Parathyroid adenoma (tissue), 2 donors: ENCODE results near the gene HDAC9.

Experiments used
- H2AFZ ChIP-seq: fragments of 300-600 bp; sonication (generic); one replicate; pipeline ENCODE4 v1.7.0; 2017; ENCODE audit warnings: antibody characterized with exemption, mild to moderate bottlenecking
- H3K27ac ChIP-seq: fragments of 300-600 bp; sonication (generic); one replicate; pipeline ENCODE4 v1.7.0; 2017
- H3K27me3 ChIP-seq: fragments of 300-600 bp; sonication (generic); one replicate; pipeline ENCODE4 v1.7.0; 2017; ENCODE audit warnings: low read length; ENCODE audit not compliant: control insufficient read depth, insufficient read depth
- H3K36me3 ChIP-seq: fragments of 300-600 bp; sonication (generic); one replicate; pipeline ENCODE4 v1.7.0; 2017; ENCODE audit warnings: low read length; ENCODE audit not compliant: control insufficient read depth, insufficient read depth
- H3K4me1 ChIP-seq: fragments of 300-600 bp; sonication (generic); one replicate; pipeline ENCODE4 v1.7.0; 2017; ENCODE audit warnings: control low read depth
- H3K4me2 ChIP-seq: fragments of 300-600 bp; sonication (generic); one replicate; pipeline ENCODE4 v1.7.0; 2017; ENCODE audit warnings: low read length
- H3K4me3 ChIP-seq: fragments of 300-600 bp; sonication (generic); one replicate; pipeline ENCODE4 v1.7.0; 2017; ENCODE audit warnings: low read depth, low read length
- H3K79me2 ChIP-seq: fragments of 300-600 bp; sonication (generic); one replicate; pipeline ENCODE4 v1.7.0; 2017; ENCODE audit warnings: control low read depth
- H3K9ac ChIP-seq: fragments of 300-600 bp; sonication (generic); one replicate; pipeline ENCODE4 v1.7.0; 2017; ENCODE audit warnings: mild to moderate bottlenecking
- H3K9me3 ChIP-seq: fragments of 300-600 bp; sonication (generic); one replicate; pipeline ENCODE4 v1.7.0; 2017; ENCODE audit warnings: low read length; ENCODE audit not compliant: control insufficient read depth
- TF ChIP-seq, protein P1 (sequence below): fragments of 300-600 bp; sonication (generic); IDR thresholded peaks from one replicate; pipeline ENCODE4 v1.7.0; 2017; ENCODE audit warnings: antibody characterized with exemption, mild to moderate bottlenecking
- donor health status: primary hyperparathyroidism.

Gene HDAC9

DNA sequence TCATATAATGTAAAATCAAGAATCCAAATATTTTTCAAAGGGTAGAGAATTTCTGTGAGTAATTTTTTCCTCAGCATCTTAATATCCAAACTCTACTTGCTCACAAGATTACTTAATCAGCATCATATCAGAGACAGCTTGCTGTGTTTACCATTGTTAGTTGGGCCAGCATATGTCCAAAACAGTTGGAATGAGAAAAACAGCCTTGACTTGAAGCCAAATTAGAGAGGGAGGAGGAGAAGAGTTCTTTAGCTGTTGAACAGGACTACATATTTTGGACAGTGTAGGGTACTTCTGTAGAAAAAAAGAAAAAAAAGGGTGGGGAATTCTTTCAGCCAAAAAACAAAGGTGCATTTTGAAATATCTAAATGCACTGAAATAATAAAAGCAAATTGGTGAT, 69.8 kb downstream of the HDAC9 start:
- no peak overlapping the region for H3K4me2 ChIP-seq
- no peak overlapping the region for H2AFZ ChIP-seq
- H3K9me3 ChIP-seq: no peaks in the 10 kb centered on the region
- H3K4me1 ChIP-seq: no peaks in the 10 kb centered on the region
- H3K27me3 ChIP-seq: no peaks in the 10 kb centered on the region
- H3K36me3 ChIP-seq: no peaks in the 10 kb centered on the region
- no peaks in the 10 kb centered on the region for H3K79me2 ChIP-seq
- no peak overlapping the region for H3K27ac ChIP-seq
- no peak overlapping the region for H3K4me3 ChIP-seq
- TF ChIP-seq, protein P1, sequence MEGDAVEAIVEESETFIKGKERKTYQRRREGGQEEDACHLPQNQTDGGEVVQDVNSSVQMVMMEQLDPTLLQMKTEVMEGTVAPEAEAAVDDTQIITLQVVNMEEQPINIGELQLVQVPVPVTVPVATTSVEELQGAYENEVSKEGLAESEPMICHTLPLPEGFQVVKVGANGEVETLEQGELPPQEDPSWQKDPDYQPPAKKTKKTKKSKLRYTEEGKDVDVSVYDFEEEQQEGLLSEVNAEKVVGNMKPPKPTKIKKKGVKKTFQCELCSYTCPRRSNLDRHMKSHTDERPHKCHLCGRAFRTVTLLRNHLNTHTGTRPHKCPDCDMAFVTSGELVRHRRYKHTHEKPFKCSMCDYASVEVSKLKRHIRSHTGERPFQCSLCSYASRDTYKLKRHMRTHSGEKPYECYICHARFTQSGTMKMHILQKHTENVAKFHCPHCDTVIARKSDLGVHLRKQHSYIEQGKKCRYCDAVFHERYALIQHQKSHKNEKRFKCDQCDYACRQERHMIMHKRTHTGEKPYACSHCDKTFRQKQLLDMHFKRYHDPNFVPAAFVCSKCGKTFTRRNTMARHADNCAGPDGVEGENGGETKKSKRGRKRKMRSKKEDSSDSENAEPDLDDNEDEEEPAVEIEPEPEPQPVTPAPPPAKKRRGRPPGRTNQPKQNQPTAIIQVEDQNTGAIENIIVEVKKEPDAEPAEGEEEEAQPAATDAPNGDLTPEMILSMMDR: no peak
- H3K9ac ChIP-seq: no peak overlapping the region

DNA sequence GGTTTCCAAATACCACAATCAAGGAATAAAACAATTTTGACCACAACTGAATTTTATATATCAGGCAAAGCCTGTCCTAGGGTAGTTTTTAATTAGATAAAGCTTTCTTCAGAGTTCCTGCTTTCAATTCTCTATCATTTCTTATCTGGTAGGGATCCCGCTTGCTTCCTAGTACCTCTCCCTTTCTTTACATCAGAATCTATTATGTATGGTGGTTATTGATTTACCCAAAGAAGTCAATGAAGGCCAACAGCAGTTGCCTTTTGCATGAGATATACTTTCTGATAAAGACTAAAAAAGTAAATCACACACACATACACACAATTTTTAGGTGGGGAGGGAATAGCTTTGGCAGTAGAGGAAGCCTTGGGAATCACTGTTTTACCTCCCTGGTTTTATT, 70.7 kb downstream of the HDAC9 start:
- Histone ChIP-seq H3K27me3 (no peaks in the 10 kb centered on the region), H3K4me3 (no peak overlapping the region), H3K4me2 (no peak overlapping the region), H3K9ac (no peak overlapping the region), H2AFZ (no peak overlapping the region), H3K4me1 (no peaks in the 10 kb centered on the region), H3K36me3 (no peaks in the 10 kb centered on the region), H3K79me2 (no peaks in the 10 kb centered on the region), H3K9me3 (no peaks in the 10 kb centered on the region), H3K27ac (no peak overlapping the region)
- TF ChIP-seq, protein P1: no peak

DNA sequence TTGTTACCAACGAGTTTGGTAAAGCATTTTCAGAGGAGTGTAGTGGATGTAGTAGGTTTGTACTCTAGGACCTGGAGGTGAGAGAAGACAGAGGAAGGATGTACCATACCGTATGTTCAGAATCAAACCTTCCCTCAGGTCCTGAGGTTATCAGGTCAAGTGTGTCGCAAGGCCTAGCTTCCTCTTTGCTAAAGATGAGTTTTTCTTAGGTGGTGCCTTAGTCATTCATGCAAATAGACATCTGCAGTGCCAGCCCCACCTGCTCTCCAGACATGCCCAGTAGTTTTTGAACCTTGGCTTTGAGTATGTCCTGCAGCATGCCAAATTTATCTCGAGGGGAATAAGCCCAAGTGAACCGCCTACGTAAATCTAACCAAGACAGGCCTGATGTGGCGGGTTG, 71.3 kb downstream of the HDAC9 start:
- Histone ChIP-seq H3K4me1 (no peaks in the 10 kb centered on the region), H2AFZ (no peak overlapping the region), H3K9ac (no peak overlapping the region), H3K27ac (no peak overlapping the region), H3K4me2 (no peak overlapping the region), H3K4me3 (no peak overlapping the region), H3K36me3 (no peaks in the 10 kb centered on the region), H3K27me3 (no peaks in the 10 kb centered on the region), H3K79me2 (no peaks in the 10 kb centered on the region), H3K9me3 (no peaks in the 10 kb centered on the region)
- TF ChIP-seq, protein P1: no peak

DNA sequence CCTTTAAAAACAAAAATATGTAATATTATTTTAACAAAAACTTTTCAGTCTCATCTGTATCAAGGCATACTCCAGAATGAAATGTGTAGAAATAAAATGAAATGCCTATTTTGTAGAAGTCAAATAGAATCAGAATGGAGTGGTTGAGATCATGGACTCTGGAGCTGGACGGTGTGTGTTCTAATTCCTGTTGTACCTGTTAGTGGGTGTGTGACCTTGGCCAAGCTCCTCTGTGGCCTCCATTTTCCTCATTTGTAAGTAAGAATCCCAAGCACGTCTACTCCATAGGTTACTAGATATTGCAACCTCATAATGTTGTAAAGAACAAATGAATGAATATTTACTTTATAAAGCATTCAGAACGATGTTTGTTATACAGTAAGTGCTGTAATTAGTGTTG, 74.9 kb downstream of the HDAC9 start:
- H3K4me1 ChIP-seq: no peaks in the 10 kb centered on the region
- no peaks in the 10 kb centered on the region for H3K36me3 ChIP-seq
- H3K9me3 ChIP-seq: no peaks in the 10 kb centered on the region
- no peaks in the 10 kb centered on the region for H3K79me2 ChIP-seq
- no peak overlapping the region for H3K4me2 ChIP-seq
- TF ChIP-seq, protein P1: no peak
- H3K27ac ChIP-seq: no peak overlapping the region
- H2AFZ ChIP-seq: peak overlapping the region; percentile 2
- H3K27me3 ChIP-seq: no peaks in the 10 kb centered on the region
- H3K4me3 ChIP-seq: no peak overlapping the region
- no peak overlapping the region for H3K9ac ChIP-seq

DNA sequence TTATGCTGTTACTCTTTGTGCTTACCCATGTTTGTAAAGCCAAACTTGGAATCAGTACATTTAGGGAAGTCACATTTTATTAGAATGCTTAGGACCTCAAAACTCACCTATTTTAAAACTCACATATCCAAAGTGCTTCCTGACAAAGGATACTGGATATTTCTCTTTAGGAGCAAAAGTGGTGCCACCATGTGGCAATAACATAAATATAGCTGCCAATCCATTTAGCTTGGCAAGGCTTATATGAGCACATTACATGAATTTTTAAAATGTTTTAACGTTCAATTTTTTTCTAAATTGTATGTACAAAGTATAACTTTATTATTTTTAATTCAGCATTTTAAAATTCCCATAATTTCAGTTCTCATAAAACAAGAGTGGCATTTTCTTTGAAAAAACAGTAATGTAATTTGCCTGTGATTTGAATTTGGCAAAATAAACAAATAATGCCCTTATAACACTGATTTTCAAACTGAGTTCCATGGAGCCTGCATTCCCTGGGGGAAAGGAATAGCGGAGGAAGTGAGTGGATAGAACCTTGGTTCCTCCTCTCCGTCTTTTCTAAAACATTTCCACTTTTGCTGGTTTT, 75.4 kb downstream of the HDAC9 start:
- H3K4me3 ChIP-seq: no peak overlapping the region
- no peak overlapping the region for H3K27ac ChIP-seq
- TF ChIP-seq, protein P1: peak; percentile 44

More for the DNA sequence above, 75.4 kb downstream of the HDAC9 start:
- no peak overlapping the region for H3K9ac ChIP-seq
- no peak overlapping the region for H2AFZ ChIP-seq
- H3K9me3 ChIP-seq: no peaks in the 10 kb centered on the region
- H3K79me2 ChIP-seq: no peaks in the 10 kb centered on the region
- no peaks in the 10 kb centered on the region for H3K27me3 ChIP-seq
- no peak overlapping the region for H3K4me2 ChIP-seq
- no peaks in the 10 kb centered on the region for H3K36me3 ChIP-seq
- no peaks in the 10 kb centered on the region for H3K4me1 ChIP-seq
